Activated CD4-positive, CD25-positive, alpha-beta regulatory T cell (primary cell): ENCODE results near the gene GGCT.
A peak's percentile ranks its signal among the peaks of the same experiment; 100 is the strongest.
"Not testable (repeated sequence)": the region's sequence is repeated elsewhere in the genome, so short reads cannot be mapped to it uniquely, and the experiment has no call there.

Experiments used
- DNase-seq, 4 experiments: peaks; one replicate each; lab custom pipeline; 2025; lab: John Stamatoyannopoulos, UW

Gene GGCT, protein sequence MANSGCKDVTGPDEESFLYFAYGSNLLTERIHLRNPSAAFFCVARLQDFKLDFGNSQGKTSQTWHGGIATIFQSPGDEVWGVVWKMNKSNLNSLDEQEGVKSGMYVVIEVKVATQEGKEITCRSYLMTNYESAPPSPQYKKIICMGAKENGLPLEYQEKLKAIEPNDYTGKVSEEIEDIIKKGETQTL

GRCh38 chr7:30504301-30505173, at the start of gene GGCT:
Gene GGCT (minus strand): TSS chr7:30504829. CDS start chr7:30504709, 120 bp downstream.
- peak; percentile 91 to 93 (median 92) for DNase-seq

DNA sequence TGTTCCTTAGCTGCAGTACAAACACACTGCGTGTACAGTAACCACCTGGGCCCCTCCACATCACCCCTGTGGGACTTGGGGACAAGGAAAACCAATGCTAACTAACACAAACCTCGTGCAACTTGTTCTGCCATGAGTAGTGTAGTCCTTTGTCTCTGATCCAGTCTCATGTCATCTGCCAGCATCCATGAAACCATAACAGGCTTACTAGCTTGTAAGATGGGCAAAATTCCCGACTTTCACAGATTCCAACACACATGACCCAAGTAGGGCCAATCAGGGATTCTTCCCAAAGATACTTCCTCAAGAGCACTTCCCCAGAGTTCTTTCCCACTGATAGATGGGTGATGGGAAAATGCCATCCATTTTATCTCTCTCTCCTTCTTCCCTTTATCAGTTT, 48.9 kb upstream of the GGCT start:
- no peak for DNase-seq

GRCh38 chr7:30553141-30553540, 48.5 kb upstream of the GGCT start:
- DNase-seq, result no peak

DNA sequence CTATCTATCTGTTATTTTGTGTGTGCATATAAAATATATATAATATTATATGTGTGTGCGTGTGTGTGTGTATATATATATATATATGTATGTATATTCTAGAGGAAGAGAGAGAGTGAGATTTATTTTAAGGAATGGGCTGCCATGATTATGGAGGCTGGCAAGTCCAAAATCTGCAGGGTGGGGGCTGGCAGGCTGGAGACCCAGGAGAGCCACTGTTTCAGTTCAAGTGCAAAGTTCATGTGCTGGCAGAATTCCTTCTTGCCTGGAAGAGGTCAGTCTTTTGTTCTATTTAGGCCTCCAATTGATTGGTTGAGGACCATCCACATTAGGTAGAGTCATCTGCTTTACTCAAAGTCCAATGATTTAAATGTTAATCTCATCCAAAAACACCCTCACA, 47.7 kb upstream of the GGCT start:
- DNase-seq, result no peak

- DNase-seq, result no peak
Measured at GRCh38 chr7:30549931-30550493, 45.4 kb upstream of the GGCT start.

DNA sequence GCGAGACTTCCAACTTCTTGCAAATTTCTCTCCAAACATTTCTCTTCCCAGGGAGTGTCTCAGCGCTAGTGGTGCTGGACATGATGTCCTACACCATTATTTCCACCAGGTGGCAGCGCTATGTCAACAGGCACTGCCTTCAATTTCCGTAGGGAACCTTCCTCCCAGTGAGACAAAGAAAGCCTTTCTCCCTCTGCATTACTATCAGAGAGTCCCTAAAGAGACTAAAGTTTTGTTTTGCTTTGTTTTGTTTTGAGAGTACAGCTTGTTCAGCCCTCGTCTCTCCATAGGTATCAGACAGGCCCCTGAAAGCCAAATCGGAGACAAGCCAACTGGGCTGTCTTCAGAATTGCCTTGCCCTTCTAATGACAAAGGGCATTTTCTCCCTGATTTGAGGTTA, 44.2 kb upstream of the GGCT start:
- DNase-seq, result peak in 2 of 4 experiments; percentile 2 to 3

DNA sequence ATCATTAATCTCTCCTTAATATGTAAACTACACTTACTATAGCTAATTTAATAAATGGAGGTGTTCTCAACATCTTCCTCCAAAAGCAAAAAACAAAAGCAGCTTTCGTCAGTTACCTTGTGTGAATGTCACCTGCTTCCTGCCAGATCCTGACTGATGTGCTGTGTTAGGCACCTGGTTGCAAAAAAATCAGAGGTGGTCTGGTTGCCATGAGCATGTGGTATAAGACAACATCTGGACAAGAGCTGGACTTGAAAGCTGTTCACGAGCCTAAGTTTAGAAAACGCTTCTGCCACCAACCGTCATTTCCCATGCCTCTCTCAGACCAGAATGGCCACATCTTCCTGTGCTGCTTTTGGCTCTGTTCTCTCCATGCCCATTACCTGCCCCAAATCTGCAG, 42.0 kb upstream of the GGCT start:
- DNase-seq, result no peak

DNA sequence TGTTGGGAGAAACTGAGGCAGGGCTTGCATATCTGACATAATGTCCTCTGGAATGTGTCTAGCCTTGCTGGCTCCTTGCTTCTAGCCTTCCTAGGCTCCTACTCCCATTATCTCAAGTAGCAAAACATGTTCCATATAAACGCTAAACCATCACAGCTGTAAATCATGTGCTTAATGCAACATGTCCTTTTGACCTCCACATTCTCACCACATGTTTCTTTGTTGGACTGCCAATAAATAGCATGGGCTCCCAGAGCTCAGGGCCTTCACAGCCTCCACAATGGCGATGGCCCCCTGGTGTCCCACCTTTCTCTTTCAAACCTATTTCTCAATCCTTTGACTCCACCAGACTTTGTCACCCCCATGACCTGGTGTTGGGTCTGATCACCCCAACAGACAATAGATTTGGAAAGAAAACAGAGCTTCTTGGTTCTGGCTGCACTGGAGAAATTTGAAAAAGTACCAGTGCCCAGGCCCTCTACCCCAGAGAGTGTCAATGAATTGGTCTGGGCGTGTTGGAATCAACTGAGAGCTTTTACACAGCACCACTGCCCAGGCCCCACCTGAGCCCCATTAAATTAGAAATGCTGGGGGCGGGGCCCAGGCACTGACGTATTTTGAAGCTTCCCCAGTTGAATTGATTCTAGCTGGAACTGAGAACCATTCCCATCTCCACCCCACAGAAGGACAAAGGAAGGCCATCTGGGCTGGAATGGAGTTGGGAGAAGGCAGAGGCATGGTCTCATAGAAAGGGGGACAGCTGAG, 41.3 kb upstream of the GGCT start:
- DNase-seq, result no peak

- DNase-seq, result no peak
Measured at GRCh38 chr7:30543813-30544525, 39.3 kb upstream of the GGCT start.

- DNase-seq, result not testable (repeated sequence)
Measured at GRCh38 chr7:30543115-30543514, 38.5 kb upstream of the GGCT start.

DNA sequence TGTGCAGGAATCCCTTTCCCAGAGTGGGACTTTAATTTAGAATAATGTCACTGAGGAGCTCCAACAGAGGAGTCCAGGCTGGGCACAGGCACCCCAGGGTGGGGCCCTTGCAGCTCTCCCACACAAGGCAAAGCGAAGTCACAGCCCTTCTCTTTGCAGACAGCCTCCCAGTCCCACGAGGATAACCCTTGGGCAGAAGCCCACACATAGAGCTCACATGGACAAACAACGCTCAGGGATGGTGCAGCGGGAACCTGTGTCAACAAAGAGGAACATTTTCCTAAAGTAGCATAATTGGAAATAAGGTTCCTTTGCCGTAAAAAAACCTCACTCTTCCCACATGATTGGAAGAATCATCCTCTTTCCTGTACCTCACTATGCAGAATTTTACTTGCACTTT, 29.3 kb upstream of the GGCT start:
- no peak for DNase-seq

- DNase-seq, result no peak
Measured at GRCh38 chr7:30531286-30531685, 26.7 kb upstream of the GGCT start.

- DNase-seq, result no peak
Measured at GRCh38 chr7:30530373-30530772, 25.7 kb upstream of the GGCT start.

DNA sequence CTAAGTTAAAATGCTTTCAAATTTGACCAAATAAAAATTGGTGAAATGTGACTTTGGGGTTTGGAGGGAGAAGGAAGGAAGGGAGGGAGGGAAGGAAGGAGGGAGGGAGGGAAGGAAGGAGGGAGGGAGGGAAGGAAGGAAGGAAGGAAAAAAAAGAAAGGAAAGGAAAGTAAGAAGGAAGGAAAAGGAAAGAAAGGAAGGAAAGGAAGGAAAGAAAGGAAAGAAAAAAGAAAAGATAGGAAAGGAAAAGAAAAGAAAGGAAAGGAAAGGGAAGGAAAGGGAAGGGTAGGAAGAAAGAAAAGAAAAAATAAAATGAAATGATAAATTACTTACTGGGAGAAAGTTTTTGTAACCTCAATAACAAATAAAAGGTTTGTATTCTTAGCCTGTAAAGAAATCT, 24.1 kb upstream of the GGCT start:
- DNase-seq, result no peak

DNA sequence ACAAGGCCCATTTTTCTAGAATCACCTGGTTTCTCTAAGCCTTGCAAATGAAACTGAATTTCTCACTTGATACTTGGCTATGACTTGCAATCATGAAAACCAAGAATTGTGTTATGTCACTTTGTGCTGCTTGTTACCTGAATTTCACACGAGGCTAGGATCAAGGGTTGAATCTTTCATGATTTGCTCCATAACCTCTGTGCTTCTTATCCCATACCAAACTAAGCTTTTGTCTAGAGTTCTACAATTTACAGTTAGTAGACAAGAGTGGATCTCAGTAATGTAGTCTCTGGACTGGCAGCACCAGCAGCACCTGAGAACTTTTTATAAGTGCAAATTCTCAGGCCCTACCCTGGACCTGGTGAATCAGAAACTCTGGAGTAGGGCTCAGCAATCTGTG, 22.7 kb upstream of the GGCT start:
- not testable (repeated sequence) for DNase-seq

- DNase-seq, result no peak
Measured at GRCh38 chr7:30526163-30526562, 21.5 kb upstream of the GGCT start.

DNA sequence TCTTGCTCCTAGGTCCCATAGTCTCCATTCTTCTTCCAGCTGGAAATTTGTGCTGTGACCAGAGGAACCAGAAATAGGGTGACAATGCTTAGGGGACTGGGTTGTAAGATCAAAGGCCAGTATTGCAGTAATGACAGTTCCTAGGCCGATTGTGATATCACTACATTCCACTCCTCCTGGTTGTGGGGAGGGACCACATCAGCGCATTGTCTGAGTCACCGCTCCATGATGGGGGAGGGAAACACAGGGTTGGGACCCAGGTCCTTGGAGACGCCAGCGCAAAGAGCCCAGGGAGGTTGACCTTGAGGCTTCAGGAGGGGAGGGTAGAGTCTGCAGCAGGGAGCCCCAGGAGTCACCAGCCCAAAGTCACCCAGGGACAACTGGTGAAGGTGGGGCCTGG, 20.8 kb upstream of the GGCT start:
- no peak for DNase-seq

DNA sequence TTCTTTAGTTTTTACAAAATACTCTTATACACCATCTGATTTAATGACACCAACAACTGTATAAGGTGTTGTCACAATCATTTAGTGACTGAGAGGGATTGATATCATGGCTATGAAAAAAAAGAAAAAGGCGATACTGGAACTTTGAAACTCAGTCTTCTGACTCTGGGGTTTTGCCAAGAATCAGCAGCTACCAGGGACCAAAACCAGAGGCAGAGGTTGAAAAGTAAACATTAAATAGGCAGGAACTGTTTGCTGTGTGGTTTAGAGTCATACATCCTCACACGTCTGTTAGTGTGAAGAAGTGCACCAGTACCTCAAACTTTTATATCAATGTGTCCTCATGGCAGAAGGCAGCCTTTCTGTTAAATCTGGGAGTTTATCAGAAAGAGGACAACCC, 19.9 kb upstream of the GGCT start:
- no peak for DNase-seq

DNA sequence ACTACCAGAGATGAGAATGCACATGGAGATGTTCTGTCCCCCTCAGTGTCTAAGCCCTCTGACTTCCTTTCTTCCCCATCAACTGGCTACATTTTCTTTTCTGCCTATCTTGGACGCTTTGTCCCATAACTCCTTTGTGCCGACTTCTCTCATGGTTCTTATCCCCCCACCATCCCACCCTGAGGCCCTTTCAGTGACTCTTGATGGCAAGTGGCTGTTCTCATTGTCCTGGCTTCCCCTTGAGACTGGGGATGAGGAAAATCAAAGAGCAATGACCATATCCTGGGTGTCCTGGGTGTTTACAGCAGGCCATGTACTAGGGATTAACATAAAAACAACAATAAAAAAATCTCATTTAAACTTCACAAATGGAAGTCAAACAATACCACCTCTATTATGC, 18.8 kb upstream of the GGCT start:
- no peak for DNase-seq

GRCh38 chr7:30522159-30522558, 17.5 kb upstream of the GGCT start:
- DNase-seq, result no peak

- DNase-seq, result no peak
Measured at GRCh38 chr7:30521532-30521931, 16.9 kb upstream of the GGCT start.

DNA sequence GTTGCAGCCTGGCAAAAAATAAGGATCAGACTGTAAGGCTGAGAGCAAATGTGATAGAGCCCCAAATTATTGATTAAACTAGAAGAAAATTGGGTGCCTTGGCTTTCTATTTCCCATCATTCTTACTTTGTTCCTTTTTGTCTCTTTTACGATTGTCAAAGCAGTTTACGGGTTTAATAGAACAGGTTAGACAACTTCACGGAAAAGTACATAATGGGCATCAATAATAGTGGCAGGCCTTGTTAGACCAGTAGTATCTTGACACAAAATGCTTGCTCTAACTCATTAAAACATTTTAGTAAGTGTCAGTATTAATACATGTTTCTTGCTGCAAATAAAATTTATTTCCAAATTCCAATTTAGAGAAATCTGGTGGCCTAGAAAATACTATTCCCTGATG, 14.5 kb upstream of the GGCT start:
- DNase-seq, result no peak
